Central memory CD4-positive, alpha-beta T cell (primary cell): ENCODE results near the gene NFATC1.

Experiments
- DNase-seq: peaks from one replicate; pipeline ENCODE4 v3.0.0; 2022

The NFATC1 gene

GRCh38 chr18:79392226-79392625 lies 3.5 kb upstream of the NFATC1 start:
- no peak for DNase-seq

DNA sequence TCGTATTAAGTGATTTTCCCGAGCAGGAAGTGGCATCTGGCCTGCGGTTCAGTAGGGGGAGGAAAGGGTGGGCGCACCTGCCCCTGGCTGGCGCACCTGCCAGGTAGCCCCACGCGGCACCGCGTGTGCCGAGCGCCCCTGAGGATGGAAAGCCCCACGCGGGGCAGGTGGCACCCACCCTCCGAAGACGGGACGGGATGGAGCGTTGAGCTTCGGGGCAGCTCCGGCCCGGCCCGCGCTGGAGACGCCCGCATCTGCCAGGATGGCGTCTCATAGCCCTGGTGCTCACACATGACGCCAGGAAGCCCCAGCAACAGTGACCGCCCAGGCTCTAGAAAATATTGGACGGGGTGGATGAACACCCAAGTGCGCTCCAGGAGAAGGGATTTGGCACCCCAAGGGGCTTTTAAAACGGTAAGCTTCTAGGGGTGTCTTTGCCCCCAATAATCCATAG lies 2.5 kb upstream of the NFATC1 start:
- DNase-seq: no peak

DNA sequence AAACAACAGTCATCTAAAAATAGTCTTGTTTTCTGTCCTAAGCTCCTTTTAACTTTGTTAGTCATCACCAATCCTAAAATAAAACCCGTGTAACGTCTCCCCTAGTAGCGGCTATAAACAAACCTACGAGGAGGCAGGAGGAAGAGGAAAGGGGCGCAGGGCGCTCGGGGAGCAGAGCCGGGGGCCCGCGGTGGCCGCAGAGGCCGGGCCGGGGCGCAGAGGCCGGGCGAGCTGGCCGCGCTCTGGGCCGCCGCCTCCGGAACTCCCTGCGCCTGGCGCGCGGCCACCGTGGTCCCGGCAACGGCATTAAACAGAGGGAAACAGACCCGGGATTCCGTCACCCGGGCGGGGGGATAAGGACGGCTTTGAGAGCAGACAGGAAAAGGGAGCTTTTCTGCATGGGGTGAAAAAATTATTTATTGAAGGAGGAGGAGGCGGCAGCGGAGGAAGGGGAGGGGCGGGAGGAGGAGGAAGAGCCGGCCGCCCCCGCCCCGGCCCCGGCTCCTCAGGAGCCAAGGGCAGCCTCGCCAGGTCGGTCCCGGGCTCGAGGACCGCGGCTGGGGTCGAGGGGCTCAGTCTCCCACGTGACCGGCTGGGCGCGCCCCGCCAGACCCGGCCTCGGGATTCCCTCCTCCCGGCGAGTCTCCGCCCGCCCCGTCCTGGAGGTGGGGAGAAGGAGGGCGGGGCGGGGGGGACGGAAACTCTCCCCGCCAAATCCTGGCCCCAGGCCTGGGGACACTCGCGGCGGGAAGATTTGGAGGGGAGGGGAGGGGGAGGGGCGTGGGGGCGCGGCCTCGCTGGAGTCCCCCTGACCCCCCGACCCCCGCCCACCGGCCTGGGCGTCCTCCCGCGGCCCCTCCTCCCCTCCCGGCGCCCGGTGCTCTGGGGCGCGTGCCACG lies 1.8 kb upstream of the NFATC1 start:
- peak; percentile 54 for DNase-seq

DNA sequence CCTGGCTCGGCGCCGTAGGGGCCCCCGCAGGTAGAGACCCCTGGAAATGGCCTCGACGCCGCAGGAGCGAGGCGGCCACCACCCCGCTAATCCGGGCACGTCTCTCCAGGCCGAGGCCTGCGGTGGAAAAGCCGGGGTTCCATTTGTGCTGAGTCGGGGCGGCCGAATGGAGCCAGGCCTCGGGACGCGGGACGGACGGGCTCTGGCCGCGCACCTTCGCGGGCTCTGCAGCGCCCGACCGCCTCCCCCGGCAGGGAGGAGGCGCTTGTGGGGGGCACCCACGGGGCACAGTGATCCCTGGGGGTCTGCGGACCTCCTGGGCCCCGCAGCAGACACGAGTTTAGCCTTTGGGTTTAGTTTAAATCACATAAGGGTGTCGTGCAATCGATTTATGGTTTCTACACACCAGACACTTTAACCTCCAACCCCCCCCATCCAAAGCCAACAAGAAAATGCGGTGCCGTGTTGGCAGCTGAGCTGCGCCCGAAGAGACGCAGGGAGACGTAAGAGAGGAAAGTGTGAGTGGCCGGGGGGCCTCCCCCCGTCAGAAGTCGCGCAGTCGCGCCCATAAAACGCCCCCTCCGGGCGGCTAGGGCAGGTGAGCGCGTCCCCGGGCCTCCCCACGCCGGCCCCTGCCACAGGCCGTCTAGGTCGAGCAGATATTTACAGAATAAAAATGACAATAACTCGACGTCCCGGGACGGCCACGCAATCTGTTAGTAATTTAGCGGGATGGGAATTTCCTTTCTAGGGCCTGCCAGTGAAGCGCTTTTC lies 1.0 kb upstream of the NFATC1 start:
- peak; percentile 58 for DNase-seq

- no peak for DNase-seq
Observed at GRCh38 chr18:79395308-79395640, 456 bp upstream of the NFATC1 start.

GRCh38 chr18:79396431-79397246 lies 909 bp downstream of the NFATC1 start:
- DNase-seq: no peak

DNA sequence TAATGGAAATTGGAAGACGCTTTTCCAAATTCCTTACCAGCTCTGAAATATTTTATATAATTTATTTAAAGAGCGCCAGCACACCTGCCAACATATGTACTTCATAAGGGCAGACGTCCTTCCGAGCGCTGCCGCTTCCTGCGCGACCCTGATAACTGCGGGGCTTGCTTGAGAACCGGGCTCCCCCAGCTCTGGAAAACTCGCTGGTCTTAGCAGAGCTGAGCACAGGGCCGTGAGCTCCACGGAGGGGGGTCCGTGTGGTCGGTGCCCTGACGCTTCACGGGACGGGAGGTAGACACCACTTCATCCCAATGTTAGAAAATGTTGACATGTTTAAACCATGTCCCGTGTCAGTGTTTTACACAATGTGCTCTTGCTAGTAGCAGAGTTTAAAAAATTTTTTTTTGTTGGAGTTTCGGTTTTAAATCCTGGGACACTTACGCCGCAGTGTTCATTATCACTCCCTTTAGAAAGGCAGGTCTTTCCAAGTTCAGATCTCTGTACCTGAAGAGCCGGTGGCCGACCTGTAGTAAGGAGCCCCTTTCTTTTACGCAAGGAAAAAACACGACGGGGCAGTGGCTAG lies 1.6 kb downstream of the NFATC1 start:
- DNase-seq: no peak

- DNase-seq: no peak
Observed at GRCh38 chr18:79397830-79398761, 2.4 kb downstream of the NFATC1 start.

DNA sequence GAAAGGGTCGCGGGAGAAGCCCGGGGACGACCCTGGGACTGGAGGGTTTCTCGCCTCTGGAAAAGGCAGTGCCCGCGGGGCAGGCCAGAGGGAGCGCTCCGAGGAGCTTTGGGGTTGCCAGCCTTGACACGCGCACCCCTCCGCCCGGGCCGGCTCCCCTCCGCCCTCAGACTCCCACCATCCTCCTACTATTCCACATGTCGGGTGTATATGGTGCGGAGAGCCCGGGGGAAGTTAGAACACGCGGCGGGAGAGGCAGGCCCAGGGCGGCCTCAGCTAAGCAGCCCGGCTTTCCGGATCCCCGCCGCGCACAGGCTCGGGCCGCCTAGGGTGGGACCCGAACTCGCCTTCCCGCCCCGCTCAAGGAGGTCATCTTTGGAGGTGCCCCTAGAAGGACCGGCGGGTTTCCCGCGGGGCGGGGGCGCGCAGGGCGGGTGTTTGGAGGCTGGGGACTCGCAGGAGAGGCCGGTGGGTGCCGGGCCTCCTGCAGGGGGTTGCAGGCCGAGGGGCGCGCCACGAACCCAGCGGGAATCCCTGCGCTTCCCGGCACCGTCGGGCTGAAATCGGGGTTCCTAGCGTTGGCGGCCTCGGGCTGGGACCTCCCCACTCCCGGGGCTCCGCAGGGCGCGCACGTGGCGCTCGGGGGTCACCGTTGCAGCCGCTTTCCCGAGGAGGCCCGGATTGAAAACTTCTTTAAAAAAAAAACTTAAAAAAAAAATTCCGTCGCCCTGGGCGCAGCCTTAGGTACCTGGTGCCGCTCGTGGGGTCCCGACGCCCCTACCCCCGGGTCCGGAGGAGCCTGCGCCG lies 3.7 kb downstream of the NFATC1 start:
- no peak for DNase-seq

- DNase-seq: peak; percentile 51
Observed at GRCh38 chr18:79400091-79400590, 4.4 kb downstream of the NFATC1 start.

- DNase-seq: peak; percentile 67
Observed at GRCh38 chr18:79400591-79401381, 5.1 kb downstream of the NFATC1 start.

DNA sequence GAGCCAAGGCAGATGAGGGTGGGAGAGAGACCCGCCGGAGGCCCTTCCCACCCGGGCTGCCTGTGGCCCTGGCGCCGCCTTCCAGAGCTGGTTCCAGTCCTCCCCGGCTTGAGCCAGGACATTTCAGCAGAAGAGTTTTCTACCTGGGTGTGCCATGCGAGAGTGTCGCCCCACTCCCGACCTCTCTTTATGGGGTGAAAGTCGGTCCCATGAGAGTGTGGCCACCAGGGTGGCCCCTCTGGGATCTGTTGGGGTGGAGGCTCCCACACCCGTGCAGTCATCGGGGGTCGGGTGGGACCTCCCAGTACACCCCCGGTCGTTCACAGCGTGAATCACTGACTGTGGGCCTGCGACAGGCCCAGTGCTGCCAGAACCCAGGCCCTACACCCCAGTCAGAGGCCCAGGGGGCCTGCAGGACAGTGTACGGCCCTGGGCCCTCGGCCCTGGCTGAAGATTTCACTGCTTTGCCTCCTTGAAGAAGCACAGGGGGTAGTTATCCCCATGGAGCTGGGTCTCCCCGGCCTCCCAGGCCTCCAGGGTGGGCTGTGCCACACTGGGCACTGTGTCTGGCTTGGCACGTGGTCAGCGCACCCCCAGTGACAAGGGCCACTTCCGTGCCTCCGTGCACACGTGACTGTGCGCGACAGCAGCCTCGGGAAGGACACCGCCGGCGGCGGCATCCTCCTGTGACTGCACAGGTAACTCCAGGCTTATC lies 5.9 kb downstream of the NFATC1 start:
- DNase-seq: no peak

- no peak for DNase-seq
Observed at GRCh38 chr18:79402209-79402576, 6.5 kb downstream of the NFATC1 start.

DNA sequence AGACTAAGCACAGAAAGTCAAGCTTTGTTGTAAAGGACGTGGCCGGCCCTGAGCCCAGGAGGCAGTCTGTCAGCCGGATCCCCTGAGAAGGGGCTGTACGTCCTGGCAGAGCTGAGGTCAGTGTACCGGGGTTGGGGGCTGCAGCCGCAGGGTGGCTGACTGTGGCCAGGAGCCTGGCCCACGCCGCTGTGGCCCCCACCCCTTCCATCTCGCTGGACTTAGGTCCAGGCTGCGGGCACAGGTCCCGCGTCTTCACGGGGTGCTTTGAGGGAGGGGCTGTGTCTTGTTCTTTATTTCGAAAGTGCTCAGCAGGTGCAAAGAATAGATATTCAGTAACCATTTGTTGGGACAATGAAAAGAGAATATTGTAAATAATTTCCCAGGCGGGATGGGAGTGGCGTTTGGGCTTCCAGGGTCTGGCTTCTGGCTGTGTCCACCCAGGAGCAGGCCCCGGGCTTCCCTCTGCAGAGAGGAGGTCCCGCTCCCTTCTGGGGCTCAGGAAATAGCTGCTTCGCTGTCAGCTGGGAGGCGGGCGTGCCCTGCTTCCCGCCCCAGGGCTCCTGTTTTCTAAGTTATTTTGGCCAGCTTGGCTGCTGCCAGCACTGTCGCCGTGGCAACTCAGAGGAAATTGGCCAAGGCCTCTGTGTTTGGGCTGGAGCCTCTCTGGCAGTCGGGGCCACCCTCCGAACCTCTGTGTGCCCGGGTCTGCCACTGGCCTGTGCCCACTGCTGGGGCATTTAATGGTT lies 7.4 kb downstream of the NFATC1 start:
- no peak for DNase-seq

- no peak for DNase-seq
Observed at GRCh38 chr18:79403723-79404566, 8.2 kb downstream of the NFATC1 start.

DNA sequence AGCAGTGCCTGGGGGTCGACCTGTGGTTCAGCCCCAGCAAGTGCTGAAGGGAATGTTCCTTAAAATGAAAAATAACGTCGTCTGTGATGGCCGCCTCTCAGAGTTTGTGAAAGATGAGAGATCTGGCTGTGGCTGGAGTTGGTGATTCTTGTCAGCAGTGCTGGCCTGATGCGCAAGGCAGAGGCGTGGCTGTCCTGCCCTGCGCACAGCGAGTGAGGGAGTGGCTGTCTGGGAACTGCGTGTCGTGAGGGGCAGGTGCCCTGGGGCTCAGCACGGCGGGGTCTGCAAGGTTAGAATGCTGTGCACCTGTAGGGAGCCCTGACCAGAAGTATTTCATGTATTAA lies 8.8 kb downstream of the NFATC1 start:
- peak; percentile 58 for DNase-seq

GRCh38 chr18:79405019-79405780 lies 9.5 kb downstream of the NFATC1 start:
- peak; percentile 50 for DNase-seq
